Stimulated activated naive B cell treated with anti-CD40 and anti-IgM and Interleukin-4, amounts not matched to agents 10 μg/mL and 1 μg/mL and 100 μg/mL, for 72 hours (primary cell): Measurements from ENCODE around the gene REEP3.

Experiments used
- ATAC-seq, 2 donors: fragments of 150-1000 bp; cut with Tn5 transposase; replicated peaks; 2 replicates each; pipeline ENCODE4 v1.10.0; 2021; ENCODE audit warnings: moderate library complexity in 1 of 2
- DNase-seq: peaks from one replicate; pipeline ENCODE4 v3.0.0; 2021
- H3K27ac Mint-ChIP-seq: one replicate; pipeline ENCODE4 v1.8.0; 2022; ENCODE audit warnings: mild to moderate bottlenecking, mixed read lengths
- H3K27me3 Mint-ChIP-seq, 2 donors: one replicate each; pipeline ENCODE4 v1.8.0; 2022; ENCODE audit warnings: mixed read lengths in 2 of 2
- H3K36me3 Mint-ChIP-seq, 2 donors: one replicate each; pipeline ENCODE4 v1.8.0; 2022; ENCODE audit warnings: mixed read lengths in 2 of 2, mild to moderate bottlenecking in 1 of 2
- H3K4me1 Mint-ChIP-seq, 2 donors: one replicate each; pipeline ENCODE4 v1.8.0; 2022; ENCODE audit warnings: mixed read lengths in 2 of 2, mild to moderate bottlenecking in 1 of 2
- H3K4me3 Mint-ChIP-seq, 2 donors: one replicate each; pipeline ENCODE4 v1.8.0; 2022; ENCODE audit warnings: mild to moderate bottlenecking in 2 of 2, mixed read lengths in 2 of 2, moderate library complexity in 1 of 2
- H3K9me3 Mint-ChIP-seq, 2 donors: one replicate each; pipeline ENCODE4 v1.8.0; 2022; ENCODE audit warnings: mixed read lengths in 2 of 2, mild to moderate bottlenecking in 1 of 2

The REEP3 gene

DNA sequence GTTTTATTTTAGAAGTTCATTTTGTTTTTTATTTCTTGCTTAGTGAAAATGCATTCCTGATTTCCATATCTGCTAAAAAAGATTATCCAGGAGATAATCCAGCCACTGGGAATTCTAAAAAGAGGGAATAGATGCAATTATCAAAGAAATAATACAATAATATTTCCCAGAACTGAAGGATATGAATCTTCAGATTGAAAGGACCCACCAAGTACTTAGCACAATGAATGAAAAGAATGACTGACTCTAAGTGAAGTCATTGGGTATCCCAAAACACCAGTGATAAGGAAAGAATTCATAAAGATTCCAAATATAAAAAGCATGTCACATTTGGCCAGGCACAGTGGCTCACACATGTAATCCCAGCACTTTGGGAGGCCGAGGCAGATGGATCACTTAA, 79.3 kb downstream of the REEP3 start:
- Mint-ChIP-seq H3K9me3 (no peaks in the 10 kb centered on the region), H3K27me3 (no peaks in the 10 kb centered on the region), H3K4me1 (peaks cover 9 to 11% of the 10 kb centered on the region in 2 donors), H3K27ac (no peak overlapping the region), H3K36me3 (peaks cover 19 to 38% of the 10 kb centered on the region in 2 donors), H3K4me3 (no peak overlapping the region)
- ATAC-seq (no peak), DNase-seq (no peak)

DNA sequence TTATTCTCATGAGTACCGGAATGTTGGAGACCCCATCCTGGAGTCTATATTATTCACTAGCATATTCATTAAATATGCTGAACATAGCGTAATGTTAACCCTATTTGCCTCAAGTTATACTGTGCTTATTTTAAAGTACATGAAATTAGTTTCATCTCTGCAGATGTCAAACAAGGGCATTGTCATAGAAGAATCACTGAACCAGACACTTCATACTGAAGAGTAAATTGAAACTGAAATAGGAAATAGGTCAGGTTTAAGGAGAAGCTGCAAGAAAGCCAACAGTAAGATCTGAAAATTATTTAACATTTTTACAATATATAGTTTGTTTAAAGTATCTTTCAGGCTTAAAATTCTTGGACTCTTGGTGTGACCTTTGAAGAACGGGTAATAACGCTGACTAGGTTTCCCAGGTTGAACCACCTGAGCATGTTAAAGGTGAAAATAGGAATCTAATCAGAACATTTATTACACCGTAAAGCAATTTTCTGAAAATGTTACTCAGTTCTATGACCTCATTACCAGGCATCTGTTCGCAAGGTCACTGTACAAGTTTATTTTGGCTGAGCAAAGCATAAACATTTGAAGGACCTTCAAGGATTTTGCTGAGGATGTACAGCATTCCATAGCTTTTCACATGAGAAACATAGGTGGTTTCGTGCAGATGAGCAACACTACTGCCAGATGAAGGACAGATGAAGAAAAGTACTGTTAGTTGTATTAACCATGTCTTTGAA, 82.7 kb downstream of the REEP3 start:
- Mint-ChIP-seq H3K36me3 (peaks cover 7 to 18% of the 10 kb centered on the region in 2 donors), H3K4me1 (peaks cover 19 to 21% of the 10 kb centered on the region in 2 donors), H3K27ac (no peak overlapping the region), H3K27me3 (no peaks in the 10 kb centered on the region), H3K9me3 (no peaks in the 10 kb centered on the region), H3K4me3 (no peak overlapping the region)
- DNase-seq (no peak), ATAC-seq (peak; percentile 63 to 74)

DNA sequence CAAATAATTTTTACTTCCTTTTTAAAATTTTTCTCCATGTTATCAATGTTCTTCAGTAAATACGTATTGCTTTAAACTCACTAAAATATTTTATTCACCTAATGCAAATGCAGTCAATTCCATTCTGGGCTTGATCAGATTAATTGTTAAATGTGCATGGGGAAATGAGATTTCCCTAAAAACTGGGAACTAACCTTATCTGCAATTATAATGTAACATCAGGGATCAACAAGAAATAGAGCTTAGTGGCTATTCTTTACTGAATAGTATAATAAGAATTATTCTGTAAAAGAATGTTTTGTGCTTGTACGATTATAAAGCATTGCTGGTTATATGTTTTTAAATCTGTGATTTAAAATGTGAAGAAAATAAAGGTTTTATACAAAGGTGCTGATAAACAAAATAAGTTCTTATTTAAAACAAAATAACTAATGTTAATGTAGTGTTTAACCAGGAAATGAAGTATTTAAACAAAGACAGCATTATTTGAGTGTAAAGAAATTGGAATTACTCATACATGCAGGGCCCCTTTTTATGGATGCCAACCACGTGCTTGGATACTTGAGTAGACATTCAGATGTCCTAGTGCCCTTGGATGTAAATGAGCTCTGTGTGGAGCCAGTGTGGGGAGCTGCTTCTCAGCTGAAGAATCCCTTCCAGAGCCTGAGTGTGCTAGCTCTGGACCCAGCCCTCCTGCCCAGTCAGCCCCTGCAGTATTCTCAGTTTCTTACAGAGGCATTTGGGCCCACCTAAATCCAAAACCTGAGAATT, 84.2 kb downstream of the REEP3 start:
- H3K4me1 Mint-ChIP-seq: peaks cover 19 to 21% of the 10 kb centered on the region in 2 donors
- no peaks in the 10 kb centered on the region for H3K9me3 Mint-ChIP-seq
- H3K27ac Mint-ChIP-seq: no peak overlapping the region
- H3K4me3 Mint-ChIP-seq: no peak overlapping the region
- H3K27me3 Mint-ChIP-seq: no peaks in the 10 kb centered on the region
- DNase-seq (no peak), ATAC-seq (no peak)
- H3K36me3 Mint-ChIP-seq: peaks cover 3 to 14% of the 10 kb centered on the region in 2 donors

DNA sequence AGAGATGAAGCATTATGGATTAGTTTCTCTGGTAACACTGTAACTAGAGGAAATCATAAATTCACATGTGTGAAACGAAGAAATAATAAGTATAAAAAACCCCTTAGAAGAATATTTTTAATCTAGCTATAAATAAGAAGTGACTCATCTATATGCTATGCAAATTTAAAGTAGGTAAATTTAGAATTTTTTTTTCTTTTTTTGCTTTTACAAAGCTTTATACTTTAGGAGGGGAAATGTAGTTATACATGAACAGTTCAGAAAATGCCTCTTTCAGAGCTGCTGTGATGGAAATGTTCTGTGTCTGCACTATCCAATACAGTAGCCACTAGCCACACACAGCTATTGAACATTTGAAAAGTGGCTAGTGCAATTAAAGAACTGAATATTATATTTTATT, 87.3 kb downstream of the REEP3 start:
- DNase-seq (no peak), ATAC-seq (peak; percentile 75 to 82)
- Mint-ChIP-seq H3K27ac (no peak overlapping the region), H3K4me1 (peaks cover 12 to 17% of the 10 kb centered on the region in 2 donors), H3K36me3 (peaks cover 0 to 5% of the 10 kb centered on the region in 2 donors), H3K27me3 (no peaks in the 10 kb centered on the region), H3K4me3 (no peak overlapping the region), H3K9me3 (no peaks in the 10 kb centered on the region)

DNA sequence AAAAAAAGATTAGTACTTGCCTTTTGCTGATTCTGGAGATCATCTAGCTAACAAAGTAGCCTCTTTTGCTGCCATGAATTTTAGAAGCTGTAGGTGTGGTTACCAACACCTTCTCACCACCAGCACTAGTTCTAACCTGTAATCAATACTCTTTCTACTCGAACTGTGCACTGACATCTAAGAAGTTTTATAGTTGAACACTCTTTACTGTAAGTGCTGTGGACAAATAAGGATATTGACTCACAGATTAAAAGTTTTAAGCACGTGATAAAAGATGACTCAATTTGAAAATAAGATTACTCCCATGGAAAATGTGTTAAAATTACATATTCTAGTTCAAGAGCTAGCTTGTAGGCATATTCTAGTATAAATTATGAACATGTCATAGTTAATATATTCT, 89.9 kb downstream of the REEP3 start:
- ATAC-seq: no peak
- no peak for DNase-seq
- Mint-ChIP-seq H3K4me3 (no peak overlapping the region), H3K27me3 (no peaks in the 10 kb centered on the region), H3K4me1 (peaks cover 9 to 12% of the 10 kb centered on the region in 2 donors), H3K9me3 (no peaks in the 10 kb centered on the region), H3K27ac (no peak overlapping the region), H3K36me3 (peaks cover 9 to 11% of the 10 kb centered on the region in 2 donors)

DNA sequence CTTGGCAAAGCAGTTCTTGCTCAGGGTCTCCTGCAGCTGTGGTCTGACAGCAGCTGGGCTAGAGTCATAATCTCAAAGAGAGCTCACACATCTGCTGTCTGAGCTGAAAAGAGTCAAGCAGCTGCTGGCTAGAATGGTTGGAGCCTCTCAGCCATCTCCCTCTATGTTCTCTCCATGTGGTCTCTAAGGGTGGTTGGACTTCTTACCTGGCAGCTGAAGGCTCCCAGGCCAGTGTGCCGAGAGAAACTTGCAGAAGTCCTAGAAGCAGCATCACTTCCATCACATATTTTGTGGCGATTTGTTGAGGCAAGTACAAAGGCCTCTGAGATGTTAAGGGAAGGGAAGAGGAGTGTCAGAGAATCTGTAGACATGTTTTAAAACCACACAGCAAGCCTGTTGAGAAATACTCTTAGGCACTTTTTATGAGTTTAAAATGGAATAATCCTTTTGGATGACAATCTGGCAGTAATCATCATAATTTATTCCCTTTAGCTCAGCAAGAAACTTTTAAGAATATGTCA, 93.2 kb downstream of the REEP3 start:
- ATAC-seq: no peak
- no peak for DNase-seq
- Mint-ChIP-seq H3K9me3 (no peaks in the 10 kb centered on the region), H3K4me3 (no peak overlapping the region), H3K36me3 (peaks cover 13 to 24% of the 10 kb centered on the region in 2 donors), H3K27me3 (no peaks in the 10 kb centered on the region), H3K27ac (no peak overlapping the region), H3K4me1 (no peaks in the 10 kb centered on the region)

DNA sequence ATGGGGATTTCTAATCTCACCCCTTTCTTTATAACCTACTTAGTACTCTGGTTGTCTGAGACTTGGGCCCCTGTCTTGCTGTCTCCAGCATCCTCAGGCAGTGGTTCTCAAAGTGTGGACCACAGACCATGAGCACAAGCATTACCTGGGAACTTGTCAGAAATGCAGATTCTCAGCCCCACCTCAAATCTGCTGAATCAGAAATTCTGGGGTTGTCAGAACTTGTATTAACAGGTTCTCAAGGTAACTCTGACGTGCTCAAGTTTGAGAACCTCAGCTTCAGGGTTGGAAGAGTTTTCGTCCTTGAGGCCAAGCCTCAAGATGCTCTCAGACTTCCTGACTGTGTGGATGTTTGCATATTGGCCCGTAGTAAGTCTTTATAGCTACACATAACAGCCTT, 97.4 kb downstream of the REEP3 start:
- Mint-ChIP-seq H3K9me3 (no peaks in the 10 kb centered on the region), H3K4me3 (no peak overlapping the region), H3K27ac (no peak overlapping the region), H3K4me1 (no peaks in the 10 kb centered on the region), H3K27me3 (no peaks in the 10 kb centered on the region), H3K36me3 (peaks cover 11 to 33% of the 10 kb centered on the region in 2 donors)
- ATAC-seq (no peak), DNase-seq (no peak)

DNA sequence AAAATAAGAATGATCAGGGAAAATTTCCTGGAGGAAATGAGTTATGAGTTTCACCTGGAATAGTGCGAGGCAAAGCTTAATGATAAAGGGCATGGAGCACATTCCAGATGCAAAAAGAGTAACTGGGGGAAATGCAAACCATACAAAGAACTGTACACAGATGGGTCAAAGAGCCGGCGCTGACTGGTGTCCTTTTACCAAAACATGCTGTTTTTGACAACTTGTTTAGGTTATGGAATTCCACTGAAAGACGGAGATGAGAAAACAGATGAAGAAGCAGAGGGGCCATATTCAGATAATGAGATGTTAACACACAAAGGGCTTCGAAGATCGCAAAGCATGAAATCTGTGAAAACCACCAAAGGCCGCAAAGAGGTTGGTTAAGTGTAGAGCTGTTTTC, 98.2 kb downstream of the REEP3 start:
- Mint-ChIP-seq H3K36me3 (peaks cover 10 to 31% of the 10 kb centered on the region in 2 donors), H3K4me1 (no peaks in the 10 kb centered on the region), H3K4me3 (no peak overlapping the region), H3K27ac (no peak overlapping the region), H3K27me3 (no peaks in the 10 kb centered on the region), H3K9me3 (no peaks in the 10 kb centered on the region)
- ATAC-seq: no peak
- DNase-seq: no peak

DNA sequence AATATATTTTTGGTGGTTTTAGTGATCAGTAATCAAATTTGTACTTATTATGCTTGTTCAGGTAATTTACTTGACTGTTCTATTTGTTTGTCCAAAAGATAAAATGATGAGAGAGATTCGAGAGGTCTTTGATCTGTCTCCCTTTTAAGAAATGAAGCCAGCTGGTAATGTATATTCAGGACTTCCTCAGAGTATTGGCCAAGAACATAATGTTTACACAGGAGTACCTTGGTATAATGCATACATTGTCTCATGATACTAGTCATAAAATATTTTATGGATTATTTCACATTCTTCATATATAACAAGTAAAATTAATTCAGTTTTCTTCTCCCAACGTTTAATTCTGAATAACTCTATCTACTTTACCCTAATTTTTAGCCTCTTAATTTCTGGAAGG, 100.9 kb downstream of the REEP3 start:
- Mint-ChIP-seq H3K9me3 (no peaks in the 10 kb centered on the region), H3K4me1 (peaks cover 0 to under 1% of the 10 kb centered on the region in 2 donors), H3K4me3 (no peak overlapping the region), H3K27ac (no peak overlapping the region), H3K36me3 (peaks cover 5 to 19% of the 10 kb centered on the region in 2 donors), H3K27me3 (no peaks in the 10 kb centered on the region)
- no peak for ATAC-seq
- no peak for DNase-seq

DNA sequence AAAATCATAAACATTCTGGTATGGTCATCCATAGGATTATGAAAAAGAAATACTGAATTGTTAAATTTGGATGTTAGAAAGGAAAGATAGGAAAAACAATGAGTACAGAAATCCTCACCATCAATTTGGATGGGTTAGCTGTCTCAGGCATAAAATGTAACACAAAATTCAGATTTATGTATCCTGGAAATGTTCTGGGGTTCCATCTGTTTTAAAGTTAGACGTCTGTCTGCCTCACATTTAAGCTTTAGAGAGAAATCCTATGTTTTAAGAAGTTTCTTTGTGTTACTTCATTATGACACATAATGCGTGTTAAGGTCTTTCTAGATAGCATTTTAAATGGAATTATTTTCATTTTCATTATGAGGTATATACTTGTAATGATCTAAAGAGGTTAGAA, 103.5 kb downstream of the REEP3 start:
- peaks cover 4 to 23% of the 10 kb centered on the region in 2 donors for H3K4me1 Mint-ChIP-seq
- no peak for ATAC-seq
- no peaks in the 10 kb centered on the region for H3K27me3 Mint-ChIP-seq

DNA sequence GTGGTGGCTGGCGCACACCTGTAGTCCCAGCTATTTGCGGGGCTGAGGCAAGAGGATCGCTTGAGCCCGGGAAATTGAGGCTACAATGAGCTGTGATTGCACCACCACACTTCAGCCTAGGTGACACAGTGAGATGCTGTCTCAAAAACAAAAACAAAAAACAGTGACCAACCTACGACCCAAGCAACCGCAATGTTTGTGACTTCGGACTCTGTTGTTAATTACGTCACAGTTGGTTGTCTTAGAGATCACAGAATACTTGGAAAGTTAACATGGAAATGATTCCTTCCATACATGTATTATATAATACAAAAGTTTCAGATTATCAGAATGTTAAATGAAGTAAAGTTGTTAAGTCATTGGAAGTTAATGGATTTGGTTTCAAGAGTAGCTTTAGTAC, 106.2 kb downstream of the REEP3 start:
- no peaks in the 10 kb centered on the region for H3K27me3 Mint-ChIP-seq
- peak overlapping the region in 1 of 2 donors; percentile 59 for H3K4me3 Mint-ChIP-seq
- H3K27ac Mint-ChIP-seq: peak overlapping the region; percentile 51
- no peak for DNase-seq
- no peaks in the 10 kb centered on the region for H3K9me3 Mint-ChIP-seq
- H3K36me3 Mint-ChIP-seq: peaks cover 2 to 6% of the 10 kb centered on the region in 2 donors
- peaks cover 9 to 33% of the 10 kb centered on the region in 2 donors for H3K4me1 Mint-ChIP-seq
- no peak for ATAC-seq

More for the DNA sequence above, 103.5 kb downstream of the REEP3 start:
- H3K4me3 Mint-ChIP-seq: no peak overlapping the region
- H3K27ac Mint-ChIP-seq: no peak overlapping the region
- DNase-seq: no peak
- H3K9me3 Mint-ChIP-seq: no peaks in the 10 kb centered on the region
- H3K36me3 Mint-ChIP-seq: peaks cover 2 to 6% of the 10 kb centered on the region in 2 donors

DNA sequence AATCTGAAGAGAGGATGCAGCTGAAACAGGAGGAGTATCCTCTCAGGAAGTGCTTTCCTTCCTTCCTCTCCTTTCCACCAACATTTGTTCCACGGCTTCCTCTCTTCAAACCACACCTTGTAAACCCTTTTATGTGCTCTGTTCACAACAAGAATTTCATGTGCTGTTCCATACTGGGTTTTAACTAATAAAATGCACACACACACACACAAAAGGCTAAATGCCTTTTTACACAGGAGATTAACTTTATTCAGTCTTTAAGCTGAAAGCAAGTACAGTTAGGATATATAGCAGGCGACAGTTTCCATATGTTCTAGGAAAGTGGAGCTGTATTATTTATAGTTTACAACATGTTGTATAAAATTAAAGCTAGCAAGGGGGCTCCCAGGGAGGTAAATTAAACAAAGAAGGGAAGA, 106.7 kb downstream of the REEP3 start:
- ATAC-seq (no peak), DNase-seq (no peak)
- no peaks in the 10 kb centered on the region for H3K27me3 Mint-ChIP-seq
- no peaks in the 10 kb centered on the region for H3K9me3 Mint-ChIP-seq
- H3K27ac Mint-ChIP-seq: peak overlapping the region; percentile 51
- H3K4me1 Mint-ChIP-seq: peaks cover 9 to 33% of the 10 kb centered on the region in 2 donors
- peak overlapping the region; percentile 59 to 61 for H3K4me3 Mint-ChIP-seq
- H3K36me3 Mint-ChIP-seq: peaks cover 0 to 5% of the 10 kb centered on the region in 2 donors

DNA sequence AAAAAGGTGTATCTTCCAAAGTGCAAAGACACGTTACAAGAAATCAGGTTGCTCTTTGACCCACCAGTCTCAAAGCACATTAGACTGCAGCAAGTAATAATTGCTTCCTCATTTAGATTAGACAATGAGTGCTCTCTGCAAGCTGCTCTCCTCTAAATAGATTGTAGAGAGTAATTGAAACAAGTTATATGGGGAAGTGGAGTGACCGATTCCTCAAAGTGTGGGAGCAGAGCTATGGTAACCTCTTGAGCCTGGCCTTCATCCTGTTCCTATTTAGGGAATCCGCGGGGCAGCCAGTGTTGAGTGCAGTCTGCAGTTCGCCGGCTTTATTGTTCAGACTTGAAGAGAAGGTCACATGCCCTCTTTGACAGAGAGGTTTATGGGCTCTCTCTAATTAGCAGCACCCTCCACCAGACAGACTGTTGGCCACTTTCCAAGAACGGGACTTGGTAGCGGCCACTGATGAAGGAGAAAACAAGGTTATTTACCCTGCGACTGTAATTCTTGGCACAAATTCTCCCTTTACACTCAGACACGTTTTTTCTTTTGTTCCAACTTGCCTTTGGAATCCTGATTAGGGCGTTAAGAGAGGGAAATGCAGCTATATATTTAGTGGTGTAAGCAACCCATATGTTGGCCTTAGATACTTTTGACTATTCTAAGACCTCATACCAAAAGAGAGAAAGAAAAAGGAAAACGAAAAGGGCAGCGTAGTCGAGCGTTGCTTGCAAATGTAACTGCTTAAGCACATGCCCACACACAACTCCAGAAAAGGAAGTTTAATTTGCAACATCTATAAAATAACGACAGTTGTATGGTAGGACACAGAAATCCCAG, 107.5 kb downstream of the REEP3 start:
- Mint-ChIP-seq H3K4me1 (peaks cover 9 to 33% of the 10 kb centered on the region in 2 donors), H3K9me3 (no peaks in the 10 kb centered on the region), H3K36me3 (no peaks in the 10 kb centered on the region), H3K27me3 (no peaks in the 10 kb centered on the region), H3K27ac (peak overlapping the region; percentile 95), H3K4me3 (peak overlapping the region; percentile 92 to 99)
- DNase-seq (peak; percentile 61), ATAC-seq (peak; percentile 53 to 58)
